Activated naive CD8-positive, alpha-beta T cell (primary cell): Measurements from ENCODE around the gene SMTNL2.
"Not testable (repeated sequence)": the region's sequence is repeated elsewhere in the genome, so short reads cannot be mapped to it uniquely, and the experiment has no call there.

Source experiments
- H3K27ac Mint-ChIP-seq: one replicate; pipeline ENCODE4 v1.8.0; 2021; ENCODE audit warnings: mixed read lengths
- H3K27me3 Mint-ChIP-seq: one replicate; pipeline ENCODE4 v1.8.0; 2021; ENCODE audit warnings: mixed read lengths
- H3K36me3 Mint-ChIP-seq: one replicate; pipeline ENCODE4 v1.8.0; 2021; ENCODE audit warnings: mixed read lengths
- H3K4me1 Mint-ChIP-seq: one replicate; pipeline ENCODE4 v1.8.0; 2021; ENCODE audit warnings: low read depth, mixed read lengths
- H3K4me3 Mint-ChIP-seq: one replicate; pipeline ENCODE4 v1.8.0; 2021; ENCODE audit warnings: mild to moderate bottlenecking, mixed read lengths
- H3K9me3 Mint-ChIP-seq: one replicate; pipeline ENCODE4 v1.8.0; 2021; ENCODE audit warnings: low read depth, mixed read lengths

The SMTNL2 gene

DNA sequence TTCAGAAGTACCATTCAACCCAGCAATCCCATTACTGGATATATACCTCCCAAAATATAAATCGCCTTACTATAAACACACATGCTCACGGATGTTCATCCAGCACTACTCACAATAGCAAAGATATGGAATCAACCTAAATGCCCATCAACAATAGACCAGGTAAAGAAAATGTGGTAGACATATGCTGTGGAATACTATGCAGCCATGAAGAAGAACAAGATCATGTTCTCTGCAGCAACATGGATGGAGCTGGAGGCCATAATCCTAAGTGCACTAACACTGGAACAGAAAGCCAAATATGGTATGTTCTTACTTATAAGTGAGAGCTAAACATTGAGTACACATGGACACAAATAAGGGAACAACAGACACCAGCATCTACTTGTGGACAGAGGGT lies 49.3 kb downstream of the SMTNL2 start:
- Mint-ChIP-seq H3K27me3 (peaks cover 25% of the 10 kb centered on the region), H3K36me3 (no peaks in the 10 kb centered on the region), H3K4me3 (no peak overlapping the region), H3K4me1 (peaks cover 9% of the 10 kb centered on the region), H3K27ac (no peak overlapping the region), H3K9me3 (no peaks in the 10 kb centered on the region)

DNA sequence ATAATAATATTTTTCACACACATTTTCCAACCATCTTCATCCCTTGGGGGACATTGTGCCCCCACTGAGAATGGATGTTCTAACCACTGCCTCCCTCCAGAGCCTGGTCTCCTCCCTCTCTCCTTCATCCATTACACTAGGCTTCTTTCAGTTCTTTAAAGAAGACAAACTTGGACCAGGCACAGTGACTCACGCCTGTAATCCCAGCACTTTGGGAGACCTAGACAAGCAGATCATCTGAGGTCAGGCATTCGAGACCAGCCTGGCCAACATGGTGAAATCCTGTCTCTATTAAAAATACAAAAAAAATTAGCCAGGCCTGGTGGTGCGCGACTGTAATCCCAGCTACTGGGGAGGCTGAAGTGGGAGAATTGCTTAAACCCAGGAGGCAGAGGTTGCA lies 50.6 kb downstream of the SMTNL2 start:
- peaks cover 30% of the 10 kb centered on the region for H3K27me3 Mint-ChIP-seq
- H3K4me3 Mint-ChIP-seq, result no peak overlapping the region
- H3K4me1 Mint-ChIP-seq, result peaks cover 16% of the 10 kb centered on the region
- H3K27ac Mint-ChIP-seq, result no peak overlapping the region
- no peaks in the 10 kb centered on the region for H3K9me3 Mint-ChIP-seq
- H3K36me3 Mint-ChIP-seq, result no peaks in the 10 kb centered on the region

DNA sequence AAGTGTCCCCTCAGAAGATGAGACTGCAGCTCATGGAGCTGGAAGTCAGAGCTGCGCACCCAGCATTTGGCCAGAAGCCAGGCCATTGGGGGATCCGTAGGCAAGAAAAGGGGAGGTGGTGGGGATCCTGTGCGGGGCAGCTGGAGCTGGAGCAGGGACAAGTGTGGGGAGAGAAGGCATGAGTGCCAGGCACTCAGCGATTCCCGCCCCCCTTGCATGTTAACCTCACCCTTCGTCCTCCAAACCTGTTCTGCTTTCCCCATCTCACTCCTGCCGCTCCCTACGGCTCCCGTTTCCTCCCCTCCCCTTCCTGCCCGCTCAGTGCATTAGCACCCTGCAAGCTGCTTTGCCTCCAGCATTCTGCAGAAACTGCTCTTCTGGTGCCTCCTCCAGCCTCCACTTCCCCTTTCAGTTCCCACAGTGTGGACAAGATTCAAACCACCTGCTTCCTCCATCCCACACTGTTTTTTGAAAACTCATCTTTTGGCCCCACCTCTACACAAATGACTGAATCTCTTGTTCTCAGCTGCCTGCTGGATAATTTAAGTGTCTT lies 51.6 kb downstream of the SMTNL2 start:
- peaks cover 32% of the 10 kb centered on the region for H3K27me3 Mint-ChIP-seq
- no peaks in the 10 kb centered on the region for H3K36me3 Mint-ChIP-seq
- H3K9me3 Mint-ChIP-seq, result no peaks in the 10 kb centered on the region
- H3K27ac Mint-ChIP-seq, result no peak overlapping the region
- peak overlapping the region; percentile 15 for H3K4me3 Mint-ChIP-seq
- peaks cover 18% of the 10 kb centered on the region for H3K4me1 Mint-ChIP-seq

- H3K4me3 Mint-ChIP-seq, result no peak overlapping the region
These were observed 52.3 kb downstream of the SMTNL2 start for GRCh38 chr17:4636474-4637100.

DNA sequence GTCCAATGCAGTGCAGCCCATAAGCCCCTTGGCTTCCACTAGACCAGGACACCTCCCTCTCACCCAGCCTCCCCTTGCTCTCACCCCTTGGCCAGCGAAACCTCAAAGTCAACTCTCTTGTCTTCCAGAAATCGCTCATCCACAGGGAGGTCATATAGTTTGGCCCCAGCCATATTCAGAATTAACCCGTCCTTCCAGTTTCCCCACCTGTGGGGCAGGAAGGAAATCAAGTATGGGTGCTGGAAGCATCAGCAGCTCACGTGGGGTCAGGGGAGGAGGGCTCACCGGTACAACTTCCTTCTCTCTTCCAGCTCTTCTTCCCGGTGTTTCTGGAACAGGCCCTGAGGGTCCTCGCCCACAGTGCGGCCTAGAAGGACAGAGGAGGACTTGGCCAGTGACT lies 54.4 kb downstream of the SMTNL2 start:
- not testable (repeated sequence) for H3K27ac Mint-ChIP-seq, H3K9me3 Mint-ChIP-seq, H3K36me3 Mint-ChIP-seq, H3K4me3 Mint-ChIP-seq
- Mint-ChIP-seq H3K27me3 (peaks cover 46% of the 10 kb centered on the region), H3K4me1 (peaks cover 21% of the 10 kb centered on the region)

More at GRCh38 chr17:4636474-4637100, 52.3 kb downstream of the SMTNL2 start:
- Mint-ChIP-seq H3K9me3 (no peaks in the 10 kb centered on the region), H3K36me3 (no peaks in the 10 kb centered on the region), H3K27ac (no peak overlapping the region), H3K27me3 (peaks cover 35% of the 10 kb centered on the region), H3K4me1 (peaks cover 21% of the 10 kb centered on the region)

GRCh38 chr17:4639301-4640059 lies 55.2 kb downstream of the SMTNL2 start:
- H3K4me3 Mint-ChIP-seq, result peak overlapping the region; percentile 49
- H3K36me3 Mint-ChIP-seq, H3K9me3 Mint-ChIP-seq, H3K27ac Mint-ChIP-seq: not testable (repeated sequence)
- H3K27me3 Mint-ChIP-seq, result peaks cover 47% of the 10 kb centered on the region
- peaks cover 21% of the 10 kb centered on the region for H3K4me1 Mint-ChIP-seq

GRCh38 chr17:4640569-4641188 lies 56.4 kb downstream of the SMTNL2 start:
- H3K4me3 Mint-ChIP-seq, result peak overlapping the region; percentile 38
- H3K27ac Mint-ChIP-seq, H3K9me3 Mint-ChIP-seq, H3K36me3 Mint-ChIP-seq: not testable (repeated sequence)
- H3K4me1 Mint-ChIP-seq, result peaks cover 21% of the 10 kb centered on the region
- peaks cover 49% of the 10 kb centered on the region for H3K27me3 Mint-ChIP-seq

- Mint-ChIP-seq H3K27me3 (peaks cover 42% of the 10 kb centered on the region), H3K9me3 (no peaks in the 10 kb centered on the region), H3K4me1 (peaks cover 14% of the 10 kb centered on the region), H3K27ac (no peak within 1 kb of the TSS), H3K4me3 (peak within 1 kb of the TSS; percentile 38), H3K36me3 (no peaks in the 10 kb centered on the region)
These were observed 57.2 kb downstream of the SMTNL2 start, which contains the start of gene ALOX15 for GRCh38 chr17:4641297-4642195. ALOX15 (minus strand) TSS chr17:4641678; CDS start chr17:4641651, 27 bp downstream.

- H3K4me3 Mint-ChIP-seq, result no peak overlapping the region
- H3K36me3 Mint-ChIP-seq, result no peaks in the 10 kb centered on the region
- H3K27ac Mint-ChIP-seq, result no peak overlapping the region
These were observed 58.0 kb downstream of the SMTNL2 start for GRCh38 chr17:4642286-4642685.

DNA sequence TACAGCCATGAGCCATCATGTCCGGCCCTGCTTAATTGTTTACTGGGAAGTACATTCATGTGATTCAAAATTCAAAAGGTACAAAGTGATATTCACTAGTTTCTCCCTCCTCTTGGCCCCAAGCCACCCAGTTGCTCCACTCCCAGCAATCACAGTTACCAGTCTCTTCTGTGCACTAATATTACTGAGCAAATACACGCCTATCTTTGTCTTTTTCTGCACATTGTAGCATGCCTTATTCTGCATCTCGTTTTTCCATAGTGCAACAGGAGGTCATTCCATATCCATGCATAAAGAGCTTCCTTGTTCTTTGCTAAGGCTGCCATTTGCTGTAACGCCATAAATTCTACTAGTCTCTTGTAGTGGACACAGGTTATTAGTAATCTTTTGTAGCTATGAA lies 59.3 kb downstream of the SMTNL2 start:
- Mint-ChIP-seq H3K27me3 (peaks cover 34% of the 10 kb centered on the region), H3K9me3 (no peaks in the 10 kb centered on the region), H3K36me3 (no peaks in the 10 kb centered on the region), H3K4me3 (no peak overlapping the region), H3K27ac (no peak overlapping the region), H3K4me1 (peaks cover 11% of the 10 kb centered on the region)

More at GRCh38 chr17:4642286-4642685, 58.0 kb downstream of the SMTNL2 start:
- no peaks in the 10 kb centered on the region for H3K9me3 Mint-ChIP-seq
- peaks cover 38% of the 10 kb centered on the region for H3K27me3 Mint-ChIP-seq
- H3K4me1 Mint-ChIP-seq, result peaks cover 13% of the 10 kb centered on the region

DNA sequence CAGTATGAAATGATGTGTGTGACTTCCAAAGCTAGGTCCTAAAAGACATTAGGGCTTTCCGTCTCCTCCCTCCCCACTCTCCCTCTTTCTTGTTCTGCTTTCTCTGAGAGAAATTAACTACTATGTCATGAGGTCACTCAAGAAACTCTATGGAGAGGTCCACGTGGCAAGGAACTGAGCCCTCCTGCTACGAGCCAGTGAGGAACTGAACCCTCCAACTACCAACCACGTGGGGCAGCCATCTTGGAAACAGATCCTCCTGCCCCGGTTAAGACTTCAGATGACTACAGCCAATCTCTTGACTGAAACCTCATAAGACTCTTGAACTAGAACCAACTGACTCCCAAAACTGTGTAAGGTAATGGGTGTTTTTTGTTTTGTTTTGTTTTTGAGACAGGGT lies 61.3 kb downstream of the SMTNL2 start:
- H3K4me1 Mint-ChIP-seq, result peaks cover 4% of the 10 kb centered on the region
- no peak overlapping the region for H3K27ac Mint-ChIP-seq
- no peaks in the 10 kb centered on the region for H3K36me3 Mint-ChIP-seq
- H3K9me3 Mint-ChIP-seq, result no peaks in the 10 kb centered on the region
- H3K4me3 Mint-ChIP-seq, result no peak overlapping the region
- H3K27me3 Mint-ChIP-seq, result peaks cover 34% of the 10 kb centered on the region

- no peak overlapping the region for H3K4me3 Mint-ChIP-seq
- H3K4me1 Mint-ChIP-seq, result no peaks in the 10 kb centered on the region
- H3K27ac Mint-ChIP-seq, result no peak overlapping the region
- peaks cover 18% of the 10 kb centered on the region for H3K27me3 Mint-ChIP-seq
- H3K9me3 Mint-ChIP-seq, result no peaks in the 10 kb centered on the region
- H3K36me3 Mint-ChIP-seq, result no peaks in the 10 kb centered on the region
These were observed 64.4 kb downstream of the SMTNL2 start for GRCh38 chr17:4648741-4649140.

DNA sequence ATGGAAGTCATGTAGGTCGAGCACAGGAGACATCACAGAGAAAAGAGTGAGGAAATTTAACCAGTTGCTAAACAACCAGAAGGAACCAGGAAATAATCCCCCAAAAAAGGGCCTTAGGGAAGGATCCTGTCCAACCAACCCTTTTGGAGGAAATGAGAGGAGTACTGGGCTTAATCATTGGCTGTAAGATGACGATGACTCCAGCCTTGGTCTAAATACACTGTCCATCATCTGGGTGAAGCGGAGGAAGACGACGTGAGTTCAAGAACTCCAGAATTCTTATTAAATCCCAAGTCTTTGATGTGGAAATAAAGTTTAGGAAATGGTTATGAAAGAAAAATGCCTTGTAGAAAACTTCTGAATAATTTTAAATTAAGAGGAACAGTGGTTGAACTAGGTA lies 68.7 kb downstream of the SMTNL2 start:
- Mint-ChIP-seq H3K27ac (no peak overlapping the region), H3K4me1 (peaks cover 4% of the 10 kb centered on the region), H3K9me3 (no peaks in the 10 kb centered on the region), H3K4me3 (no peak overlapping the region), H3K36me3 (no peaks in the 10 kb centered on the region), H3K27me3 (peaks cover 11% of the 10 kb centered on the region)

DNA sequence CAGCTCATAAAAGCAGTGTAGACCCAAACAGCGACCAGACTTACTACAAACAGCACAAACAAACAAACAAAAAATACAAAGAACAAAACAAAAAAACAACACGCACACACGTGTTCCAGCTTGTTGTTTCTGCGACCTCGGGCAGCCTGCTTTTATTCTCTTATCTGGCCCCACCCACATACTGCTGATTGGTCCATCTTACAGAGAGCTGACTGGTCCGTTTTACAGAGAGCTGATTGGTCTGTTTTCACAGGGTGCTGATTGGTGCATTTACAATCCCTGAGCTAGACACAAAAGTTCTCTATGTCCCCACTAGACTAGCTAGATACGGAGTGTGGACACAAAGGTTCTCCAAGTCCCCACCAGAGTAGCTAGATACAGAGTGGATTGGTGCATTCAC lies 71.6 kb downstream of the SMTNL2 start:
- H3K27ac Mint-ChIP-seq, H3K27me3 Mint-ChIP-seq, H3K9me3 Mint-ChIP-seq, H3K4me3 Mint-ChIP-seq, H3K36me3 Mint-ChIP-seq: not testable (repeated sequence)
- H3K4me1 Mint-ChIP-seq, result peaks cover 10% of the 10 kb centered on the region
